Measurements from ENCODE around the gene AMOTL1. TPM values are rescaled to one million over a fixed set of nuclear protein-coding genes. Genes with fewer than 3 reads are reported as not detected.

AMOTL1 gene
- total and polyA plus RNA-seq, 2 of the 8 experiments (the other 6 are each of a cell fraction or from before 2014, with no cell fraction given), result 9.0 to 27.6 TPM

DNA sequence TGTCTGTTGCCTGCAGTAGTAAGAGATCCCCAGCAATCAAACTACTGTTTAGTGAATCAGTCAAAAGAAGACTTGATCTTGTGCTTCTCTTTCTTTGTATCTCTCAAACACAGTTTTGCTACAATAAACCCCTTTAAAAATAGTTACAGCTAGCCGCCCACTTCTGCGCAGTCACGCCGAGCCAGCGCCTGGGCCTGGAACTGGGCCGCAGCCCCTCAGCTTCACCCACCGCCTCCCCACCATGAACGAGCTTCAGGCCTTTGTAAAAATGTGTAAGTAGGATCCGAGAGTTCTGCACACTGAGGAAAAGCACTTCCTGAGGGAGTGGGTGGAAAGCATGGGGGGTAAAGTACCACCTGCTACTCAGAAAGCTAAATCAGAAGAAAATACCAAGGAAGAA lies 144.7 kb downstream of the AMOTL1 start (continued):
- TF ChIP-seq GTF2F1 (IDR thresholded peaks at IDR 0.05; ENCODE audit: borderline replicate concordance, low read depth, low read length) (no peak), POLR2A (IDR thresholded peaks at IDR 0.05; ENCODE audit: control extremely low read depth in 1 of 2, low read depth in 2 of 2, low read length in 2 of 2) (no peak), RXRA (IDR thresholded peaks at IDR 0.05; ENCODE audit: insufficient read depth, low read depth, low read length) (no peak), ASH2L (IDR thresholded peaks at IDR 0.05; ENCODE audit: low read length) (no peak)
